Femur (tissue), 1 donor: ENCODE data around the gene ACTL9.
"Not testable (repeated sequence)": the region's sequence is repeated elsewhere in the genome, so short reads cannot be mapped to it uniquely, and the experiment has no call there.

Source experiments
- DNase-seq: peaks from one replicate; pipeline ENCODE4 v3.0.0-alpha.2; 2017

ACTL9 gene

DNA sequence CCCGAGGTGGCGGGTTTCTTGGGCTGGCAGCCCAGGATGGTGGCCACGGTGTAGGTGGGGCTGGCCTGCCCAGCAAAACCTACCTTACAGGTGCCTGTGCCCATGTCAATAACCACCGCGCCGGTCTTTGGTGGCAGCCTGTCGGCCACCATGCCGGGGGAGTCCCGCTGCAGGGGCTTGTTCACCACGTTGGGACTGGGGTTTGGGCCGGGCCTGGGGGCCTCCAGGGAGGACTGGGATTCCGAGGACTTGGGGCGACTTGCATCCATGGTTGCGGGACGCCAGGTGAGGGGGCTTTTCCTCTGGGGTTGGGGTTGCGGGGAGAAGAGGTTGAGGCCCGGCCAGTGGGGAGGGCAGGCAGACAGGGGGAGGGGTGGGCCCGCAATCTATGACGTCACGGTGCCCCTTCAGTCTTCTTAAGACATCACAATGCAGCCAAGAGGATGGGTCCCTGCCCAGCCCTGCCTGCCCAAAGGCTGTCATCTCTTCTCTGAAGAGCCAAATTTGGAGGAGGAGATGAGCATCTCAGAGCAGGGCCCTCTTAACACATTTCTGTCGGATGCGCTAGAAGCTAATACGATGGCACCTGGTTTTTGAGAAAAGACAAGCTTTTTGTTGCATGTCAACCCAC is at the start of gene ACTL9:
ACTL9 (minus strand) TSS at position 363 of the 631 bp plus-strand sequence; CDS start at position 269, 94 bp downstream.
- no peak for DNase-seq

DNA sequence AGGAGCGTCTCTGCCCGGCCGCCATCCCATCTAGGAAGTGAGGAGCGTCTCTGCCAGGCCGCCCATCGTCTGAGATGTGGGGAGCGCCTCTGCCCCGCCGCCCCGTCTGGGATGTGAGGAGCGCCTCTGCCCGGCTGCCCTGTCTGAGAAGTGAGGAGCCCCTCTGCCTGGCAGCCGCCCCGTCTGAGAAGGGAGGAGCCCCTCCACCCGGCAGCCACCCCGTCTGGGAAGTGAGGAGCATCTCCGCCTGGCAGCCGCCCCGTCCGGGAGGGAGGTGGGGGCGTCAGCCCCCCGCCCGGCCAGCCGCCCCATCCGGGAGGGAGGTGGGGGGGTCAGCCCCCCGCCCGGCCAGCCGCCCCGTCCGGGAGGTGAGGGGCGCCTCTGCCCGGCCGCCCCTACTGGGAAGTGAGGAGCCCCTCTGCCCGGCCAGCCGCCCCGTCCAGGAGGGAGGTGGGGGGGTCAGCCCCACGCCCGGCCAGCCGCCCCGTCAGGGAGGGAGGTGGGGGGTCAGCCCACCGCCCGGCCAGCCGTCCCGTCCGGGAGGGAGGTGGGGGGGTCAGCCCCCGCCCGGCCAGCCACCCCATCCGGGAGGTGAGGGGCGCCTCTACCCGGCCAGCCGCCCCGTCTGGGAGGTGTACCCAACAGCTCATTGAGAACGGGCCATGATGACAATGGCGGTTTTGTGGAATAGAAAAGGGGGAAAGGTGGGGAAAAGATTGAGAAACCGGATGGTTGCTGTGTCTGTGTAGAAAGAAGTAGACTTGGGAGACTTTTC is 40.9 kb upstream of the ACTL9 start:
- not testable (repeated sequence) for DNase-seq

GRCh38 chr19:8738377-8738776 is 39.8 kb upstream of the ACTL9 start:
- no peak for DNase-seq

- no peak for DNase-seq
Measured at GRCh38 chr19:8731428-8732169, 33.0 kb upstream of the ACTL9 start.

DNA sequence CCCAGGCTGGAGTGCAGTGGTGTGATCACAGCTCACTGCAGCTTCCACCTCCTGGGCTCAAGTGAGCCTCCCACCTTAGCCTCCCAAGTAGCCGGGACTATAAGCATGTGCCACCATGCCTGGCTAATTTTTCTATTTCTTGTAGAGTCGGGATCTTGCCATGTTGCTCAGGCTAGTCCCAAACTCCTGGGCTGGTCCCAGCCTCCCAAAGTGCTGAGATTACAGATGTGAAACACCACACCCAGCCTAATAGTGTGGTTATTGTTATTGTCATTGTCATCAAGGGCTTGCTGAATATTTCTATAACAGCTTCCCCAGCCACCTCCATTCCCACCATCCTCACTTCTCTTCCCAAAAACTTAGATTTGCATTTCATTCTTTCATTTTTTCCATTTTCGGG is 25.7 kb upstream of the ACTL9 start:
- DNase-seq: no peak

DNA sequence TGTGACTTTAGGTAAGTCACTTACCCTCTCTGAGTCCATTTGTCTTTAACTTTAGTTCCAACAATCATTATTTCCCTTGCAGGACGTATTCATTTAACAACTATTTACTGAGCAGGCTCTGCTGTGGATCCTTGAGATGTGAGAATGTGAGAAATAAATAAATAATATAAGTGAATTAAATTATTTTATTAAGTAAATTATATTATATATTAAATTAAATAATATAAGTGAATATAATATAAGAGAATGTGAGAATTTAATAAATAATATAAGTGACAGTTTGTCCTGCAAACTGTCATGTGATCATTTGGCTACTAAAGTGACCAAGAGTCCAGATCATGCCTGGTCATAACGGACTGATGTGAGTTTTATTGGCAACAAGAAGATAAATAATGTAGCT is 23.4 kb upstream of the ACTL9 start:
- no peak for DNase-seq

- no peak for DNase-seq
Measured at GRCh38 chr19:8721334-8721733, 22.7 kb upstream of the ACTL9 start, which contains the start of gene OR2Z1. TSS of gene OR2Z1 (plus strand) at chr19:8721634. CDS start at chr19:8731029, 9,395 bp downstream.

GRCh38 chr19:8710337-8710736 is 11.7 kb upstream of the ACTL9 start:
- not testable (repeated sequence) for DNase-seq

DNA sequence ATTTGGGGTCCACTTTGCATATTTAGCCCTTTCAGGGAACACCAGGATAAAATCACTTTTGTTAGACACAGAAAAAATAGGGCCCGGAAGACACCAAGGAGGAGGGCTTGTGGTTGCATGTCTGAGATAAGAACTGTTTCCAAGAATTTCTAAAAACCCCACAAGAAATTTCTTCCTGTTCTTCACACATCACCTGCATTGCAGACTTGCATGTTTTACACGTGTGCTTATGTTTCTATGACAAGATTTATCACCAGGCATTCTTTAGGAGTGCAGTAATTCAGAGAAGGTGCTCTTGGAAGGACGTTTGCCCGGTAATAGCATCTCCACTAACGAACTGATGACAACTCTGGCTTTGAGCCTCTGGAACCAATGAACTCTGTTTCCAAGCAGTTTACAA is 7.1 kb upstream of the ACTL9 start:
- DNase-seq: no peak

- DNase-seq: not testable (repeated sequence)
Measured at GRCh38 chr19:8705304-8705703, 6.7 kb upstream of the ACTL9 start.

- no peak for DNase-seq
Measured at GRCh38 chr19:8703223-8703622, 4.6 kb upstream of the ACTL9 start.

DNA sequence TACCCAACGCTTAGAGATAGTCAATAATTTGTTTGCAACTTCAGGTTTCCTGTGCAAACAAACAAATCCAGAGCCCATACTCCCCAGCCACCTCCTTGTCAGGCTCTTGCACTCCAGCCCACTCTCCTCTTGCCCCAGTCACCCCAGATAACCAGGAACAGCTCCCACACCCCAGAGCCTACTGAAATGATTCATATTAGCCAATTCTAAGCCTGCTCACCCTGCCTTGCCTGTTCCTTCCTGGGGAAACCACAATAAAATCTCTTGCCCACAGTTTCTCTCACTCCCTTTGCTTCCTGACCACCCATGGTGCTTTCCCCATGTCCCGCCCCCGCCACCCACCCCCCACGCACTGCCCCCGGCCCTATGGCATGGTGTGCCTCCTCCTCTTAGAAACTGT is 3.8 kb upstream of the ACTL9 start:
- DNase-seq: no peak

DNA sequence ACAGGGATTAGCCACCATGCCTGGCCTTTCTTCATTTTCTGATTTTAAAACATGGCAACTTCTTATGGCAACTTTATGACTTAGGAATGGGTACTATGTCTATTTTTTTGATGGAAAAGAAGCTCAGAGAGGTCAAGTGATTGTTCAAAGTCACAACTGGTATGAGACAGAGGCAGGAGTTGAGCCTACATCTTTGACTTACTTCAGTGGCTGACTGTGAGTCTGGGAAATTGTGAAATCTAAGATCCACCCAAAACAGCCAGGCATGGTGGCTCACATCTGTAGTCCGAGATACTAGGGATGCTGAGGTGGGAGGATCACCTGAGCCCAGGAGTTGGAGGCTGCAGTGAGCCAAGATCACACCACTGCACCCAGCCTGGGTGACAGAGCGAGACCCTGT is 2.4 kb upstream of the ACTL9 start:
- DNase-seq: no peak

GRCh38 chr19:8699908-8700307 is 1.3 kb upstream of the ACTL9 start:
- DNase-seq: no peak

DNA sequence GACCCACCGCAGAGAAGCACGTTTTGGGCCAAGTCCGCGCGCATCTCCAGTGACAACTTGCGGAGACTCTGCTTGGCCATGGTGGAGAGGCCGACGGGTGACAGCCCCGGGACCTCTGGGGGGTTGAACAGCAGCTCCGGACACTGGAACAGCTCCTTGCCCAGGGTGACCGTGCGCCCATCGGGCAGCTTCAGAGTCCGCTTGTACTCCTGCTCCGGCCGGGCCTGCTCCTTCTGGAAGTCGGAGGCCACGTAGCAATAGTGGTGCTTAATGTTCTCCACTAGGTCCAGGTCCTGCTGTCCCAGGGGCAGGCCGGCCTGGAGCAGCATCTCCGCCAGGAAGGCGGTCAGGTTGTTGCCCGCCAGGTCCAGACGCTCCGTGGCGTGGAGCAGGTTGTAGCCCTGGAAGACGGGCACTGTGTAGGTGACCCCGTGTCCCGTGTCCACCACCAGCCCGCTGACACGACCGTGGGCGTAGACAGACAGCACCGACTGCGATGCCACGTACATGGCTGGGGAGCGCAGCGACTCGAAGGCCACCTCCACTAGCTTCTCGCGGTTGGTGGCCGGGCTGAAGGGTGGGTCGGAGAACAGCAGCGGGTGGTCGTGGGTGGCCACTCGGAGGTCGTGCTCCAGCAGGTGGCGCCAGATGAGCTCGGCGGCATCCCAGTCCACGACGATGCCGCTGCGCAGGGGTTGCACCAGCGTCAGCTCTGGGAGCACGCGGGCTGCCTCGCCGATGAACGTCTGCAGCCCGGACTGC is 743 bp downstream of the ACTL9 start:
- no peak for DNase-seq

- no peak for DNase-seq
Measured at GRCh38 chr19:8696993-8697392, 1.6 kb downstream of the ACTL9 start.

GRCh38 chr19:8695911-8696310 is 2.7 kb downstream of the ACTL9 start:
- no peak for DNase-seq

DNA sequence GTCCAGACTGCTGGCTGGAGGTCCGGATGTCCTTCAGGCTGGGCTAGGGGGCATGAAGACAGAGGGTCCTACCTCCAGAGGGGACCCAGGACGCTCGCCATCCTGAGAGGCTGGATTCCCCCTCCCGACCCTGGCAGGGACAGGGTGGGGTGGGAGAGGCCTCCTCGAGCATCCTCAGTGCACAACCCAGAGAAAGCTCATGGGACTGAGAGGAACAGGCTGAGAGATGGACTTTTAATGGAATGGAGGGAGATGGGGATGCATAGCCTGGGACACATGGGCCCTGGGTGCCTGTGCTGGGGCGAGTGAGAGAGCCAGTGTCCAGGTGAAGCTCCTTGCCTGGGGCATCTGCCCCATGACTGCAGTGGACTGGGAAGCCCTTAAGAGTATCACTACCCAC is 3.1 kb downstream of the ACTL9 start:
- DNase-seq: no peak

- no peak for DNase-seq
Measured at GRCh38 chr19:8690753-8691539, 7.6 kb downstream of the ACTL9 start.

DNA sequence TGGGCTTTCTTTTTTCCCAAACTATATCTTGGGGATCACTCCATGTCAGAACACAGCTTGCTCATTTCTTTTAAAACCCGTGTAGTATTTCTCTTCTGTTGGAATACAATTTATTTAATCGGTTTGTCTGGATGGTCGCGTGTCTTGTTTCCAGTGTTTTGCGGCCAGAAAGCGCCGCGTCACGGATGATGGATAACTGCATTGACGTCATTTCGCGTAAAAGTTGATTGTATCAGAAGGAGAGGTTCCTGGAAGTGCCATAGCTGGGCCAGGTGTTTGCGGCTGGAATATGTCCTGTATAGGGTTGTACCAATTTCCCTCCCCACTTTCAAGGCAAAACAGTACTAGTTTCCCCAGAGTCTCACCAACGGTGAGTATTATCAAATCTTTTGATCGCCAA is 9.7 kb downstream of the ACTL9 start:
- DNase-seq: no peak

- no peak for DNase-seq
Measured at GRCh38 chr19:8686549-8686948, 12.0 kb downstream of the ACTL9 start.
